GM19099 (cell line): ENCODE measurements around the gene ZNF829.

Experiments used
- POLR2A ChIP-seq: IDR thresholded peaks from 3 replicates; pipeline ENCODE4 v1.6.1; 2011; ENCODE audit warnings: low read depth; ENCODE audit not compliant: insufficient read length; ENCODE audit errors: extremely low read depth

ZNF829 gene

GRCh38 chr19:36915992-36916830, at the start of gene ZNF829, which contains the start of gene ZNF568:
ZNF829 (minus strand) TSS chr19:36916291; CDS start chr19:36915167, 1,124 bp downstream.
ZNF568 (plus strand) TSS chr19:36916332; CDS start chr19:36922771, 6,439 bp downstream.
- peak; percentile 68 for TF ChIP-seq POLR2A

- TF ChIP-seq POLR2A = no peak
Measured at GRCh38 chr19:36963280-36963679, 47.2 kb upstream of the ZNF829 start.

GRCh38 chr19:36962346-36962745, 46.3 kb upstream of the ZNF829 start:
- no peak for TF ChIP-seq POLR2A

- no peak for TF ChIP-seq POLR2A
Measured at GRCh38 chr19:36950335-36951119, 34.4 kb upstream of the ZNF829 start.

GRCh38 chr19:36939153-36939552, 23.1 kb upstream of the ZNF829 start:
- TF ChIP-seq POLR2A = no peak

GRCh38 chr19:36931684-36932083, 15.6 kb upstream of the ZNF829 start:
- TF ChIP-seq POLR2A = no peak

- TF ChIP-seq POLR2A = no peak
Measured at GRCh38 chr19:36918090-36918489, 2.0 kb upstream of the ZNF829 start.

GRCh38 chr19:36916991-36917390, 900 bp upstream of the ZNF829 start:
- no peak for TF ChIP-seq POLR2A

GRCh38 chr19:36898422-36898821, 17.7 kb downstream of the ZNF829 start:
- TF ChIP-seq POLR2A = no peak

- no peak for TF ChIP-seq POLR2A
Measured at GRCh38 chr19:36894849-36895383, 21.2 kb downstream of the ZNF829 start.

GRCh38 chr19:36891768-36892357, 24.2 kb downstream of the ZNF829 start:
- TF ChIP-seq POLR2A = no peak

- TF ChIP-seq POLR2A = no peak
Measured at GRCh38 chr19:36876993-36877938, 38.8 kb downstream of the ZNF829 start.

GRCh38 chr19:36851898-36852297, 64.2 kb downstream of the ZNF829 start:
- no peak for TF ChIP-seq POLR2A

GRCh38 chr19:36850559-36851442, 65.3 kb downstream of the ZNF829 start, which contains the start of gene ZNF345:
ZNF345 (plus strand) TSS chr19:36850876; CDS start chr19:36876831, 25,955 bp downstream.
- peak; percentile 58 for TF ChIP-seq POLR2A
